NCI-H1436 treated with DMSO at 0.1 percent for 48 hours (cell line): Measurements from ENCODE around the gene INTS1.

Experiments
- DNase-seq: peaks from one replicate; lab custom pipeline; 2025; lab: John Stamatoyannopoulos, UW

The INTS1 gene

DNA sequence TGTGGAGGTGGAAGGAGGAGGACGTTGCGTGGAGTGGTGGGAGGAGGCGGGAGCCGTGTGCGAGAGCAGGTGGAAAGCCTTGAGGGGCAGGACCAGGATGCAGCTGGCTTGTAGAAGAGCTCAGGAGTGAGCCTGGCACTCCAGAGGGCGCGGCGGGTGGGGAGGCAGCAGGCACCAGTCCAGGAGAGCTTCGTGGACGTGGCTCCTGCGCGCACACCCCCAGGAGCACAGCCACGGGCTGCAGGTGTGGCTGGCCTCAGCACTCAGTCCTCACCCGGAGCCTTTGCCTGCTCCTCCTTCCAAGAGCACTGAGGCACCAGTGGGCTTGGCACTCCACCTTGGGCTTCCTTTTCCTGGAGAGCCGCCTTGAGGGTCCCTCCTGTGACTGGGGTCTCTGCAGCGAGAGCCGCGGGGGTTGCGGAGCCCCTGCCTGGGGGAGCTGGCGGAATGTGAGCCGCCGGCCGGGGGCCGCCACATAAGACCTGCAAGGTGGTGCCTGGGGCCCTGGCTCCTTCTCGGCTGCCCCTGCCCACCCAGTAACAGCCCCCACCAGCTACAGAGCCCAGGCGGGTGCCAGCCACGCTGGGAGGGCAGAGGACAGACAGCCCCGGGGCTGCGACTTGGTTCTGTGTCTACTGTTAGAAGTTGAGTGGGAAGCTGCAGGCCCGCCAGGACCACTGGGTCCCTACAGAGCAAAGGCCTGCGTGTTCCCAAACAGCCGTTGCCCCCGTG, 37.4 kb upstream of the INTS1 start:
- no peak for DNase-seq

DNA sequence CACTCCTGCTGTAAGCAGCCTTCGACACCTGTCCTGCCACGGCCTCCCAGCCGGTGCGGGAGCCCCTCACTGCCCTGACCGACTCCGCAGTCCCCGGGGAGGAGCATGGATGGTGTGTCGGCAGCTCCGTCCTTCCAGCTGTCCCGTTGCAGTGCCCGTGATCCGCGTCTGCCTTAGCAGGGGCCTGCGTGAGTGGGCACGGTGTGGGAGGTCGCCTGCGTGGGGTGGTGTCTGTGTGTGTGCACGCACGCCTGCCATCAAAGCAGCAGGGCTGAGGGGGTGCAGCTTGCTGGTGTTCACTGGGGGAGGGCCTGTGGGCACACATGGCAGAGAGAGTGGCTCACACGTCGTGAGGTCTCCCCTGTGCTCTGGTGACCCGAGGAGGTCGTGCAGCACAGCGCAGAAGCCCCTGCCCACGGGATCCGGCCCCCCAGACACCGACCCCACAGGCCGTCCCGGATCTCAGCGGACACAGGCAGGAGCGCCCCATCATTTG, 36.6 kb upstream of the INTS1 start:
- DNase-seq, result no peak

DNA sequence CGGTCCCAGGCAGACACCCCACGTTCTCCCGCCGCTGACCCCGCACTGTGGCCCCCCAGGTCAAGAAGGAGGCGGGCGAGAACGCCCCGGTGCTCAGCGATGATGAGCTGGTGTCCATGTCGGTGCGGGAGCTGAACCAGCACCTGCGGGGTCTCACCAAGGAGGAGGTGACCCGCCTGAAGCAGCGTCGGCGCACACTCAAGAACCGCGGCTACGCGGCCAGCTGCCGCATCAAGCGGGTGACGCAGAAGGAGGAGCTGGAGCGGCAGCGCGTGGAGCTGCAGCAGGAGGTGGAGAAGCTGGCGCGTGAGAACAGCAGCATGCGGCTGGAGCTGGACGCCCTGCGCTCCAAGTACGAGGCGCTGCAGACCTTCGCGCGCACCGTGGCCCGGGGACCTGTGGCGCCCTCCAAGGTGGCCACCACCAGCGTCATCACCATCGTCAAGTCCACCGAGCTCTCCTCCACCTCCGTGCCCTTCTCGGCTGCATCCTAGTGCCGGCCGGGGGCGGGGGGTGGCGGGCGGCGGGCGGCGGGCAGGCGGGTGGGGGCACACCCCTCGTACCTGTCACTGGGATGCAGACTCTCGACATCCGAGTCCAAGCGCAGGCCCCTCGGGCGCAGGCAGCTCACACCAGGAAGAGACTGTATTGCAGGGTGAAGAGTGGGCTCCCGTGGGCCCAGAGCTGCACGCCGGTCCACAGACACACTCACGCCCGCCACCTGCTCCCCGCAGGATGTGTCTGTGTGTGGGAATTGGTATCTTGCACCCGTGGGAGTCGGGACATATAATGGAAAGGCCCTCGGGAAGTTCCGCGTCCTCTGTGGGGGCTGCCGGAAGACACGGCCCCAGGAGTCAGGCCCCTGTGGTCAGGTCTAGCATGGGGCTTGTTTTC, 35.9 kb upstream of the INTS1 start:
- no peak for DNase-seq

DNA sequence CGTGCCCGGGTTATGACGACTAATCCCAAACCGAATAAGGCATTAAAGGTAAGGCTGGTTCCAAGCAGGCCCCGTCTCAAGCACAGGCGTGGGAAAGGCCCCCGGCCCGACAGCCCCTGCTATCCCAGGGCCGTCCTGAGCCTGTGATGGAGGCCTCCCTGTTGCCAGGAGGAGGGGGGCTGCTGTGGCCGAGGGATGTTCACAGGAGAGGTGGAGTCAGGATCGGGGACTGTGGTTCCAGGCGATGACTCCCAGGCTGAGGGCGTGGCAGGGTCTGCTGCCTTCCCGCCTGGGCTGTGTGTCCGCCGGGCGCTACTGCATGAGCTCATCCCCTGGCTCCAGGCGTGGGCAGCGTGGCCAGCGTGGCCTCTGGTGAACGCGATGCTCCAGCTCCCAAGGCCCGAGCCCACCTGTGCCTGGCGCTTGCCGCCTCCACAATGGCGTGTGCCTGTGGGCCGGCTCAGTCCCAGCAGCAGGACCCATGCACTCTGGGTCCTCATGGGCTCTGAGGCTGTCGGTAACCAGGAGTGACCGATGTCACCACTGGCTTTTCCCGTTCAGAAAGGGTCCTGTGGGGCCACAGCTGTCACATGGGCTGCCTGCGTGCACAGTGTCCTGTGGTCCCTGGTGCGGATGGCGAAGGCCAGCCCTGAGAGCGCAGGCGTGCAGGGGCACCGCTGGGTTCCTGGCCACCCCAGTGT, 35.1 kb upstream of the INTS1 start:
- DNase-seq, result no peak

DNA sequence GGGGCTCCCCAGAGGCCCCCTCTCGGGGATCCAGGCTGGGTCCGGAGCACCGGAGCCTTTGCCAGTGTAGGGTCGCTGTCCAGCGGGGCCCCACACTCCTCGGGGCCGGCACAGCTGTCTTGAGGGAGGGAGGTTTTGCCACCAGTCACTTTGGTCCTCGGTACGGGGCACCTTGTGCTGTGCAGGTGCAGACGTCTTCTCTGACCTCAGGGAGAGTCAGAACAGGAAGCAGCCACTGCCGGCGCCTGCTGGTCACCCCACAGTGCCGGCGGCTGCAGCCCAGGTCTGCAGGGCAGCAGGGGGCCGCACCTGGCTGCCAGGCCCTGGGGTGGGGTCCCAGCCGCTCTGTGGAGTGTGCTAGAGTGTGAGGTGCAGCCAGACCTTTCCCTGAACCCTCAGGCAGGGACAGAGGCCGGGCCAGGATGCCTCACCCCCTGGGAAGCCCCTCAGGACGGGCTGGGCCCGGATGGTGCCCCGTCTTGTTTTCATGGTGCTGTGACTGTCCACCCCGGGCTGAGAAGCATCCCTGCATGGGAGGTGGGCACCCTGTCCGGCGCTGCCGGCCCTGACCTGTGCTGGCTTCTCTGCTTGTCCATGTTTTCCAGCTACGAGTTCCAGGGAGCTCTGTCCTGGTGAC, 34.5 kb upstream of the INTS1 start:
- no peak for DNase-seq

- DNase-seq, result no peak
Measured at GRCh38 chr7:1537535-1538412, 33.6 kb upstream of the INTS1 start.

- DNase-seq, result no peak
Measured at GRCh38 chr7:1536743-1537534, 32.8 kb upstream of the INTS1 start.

DNA sequence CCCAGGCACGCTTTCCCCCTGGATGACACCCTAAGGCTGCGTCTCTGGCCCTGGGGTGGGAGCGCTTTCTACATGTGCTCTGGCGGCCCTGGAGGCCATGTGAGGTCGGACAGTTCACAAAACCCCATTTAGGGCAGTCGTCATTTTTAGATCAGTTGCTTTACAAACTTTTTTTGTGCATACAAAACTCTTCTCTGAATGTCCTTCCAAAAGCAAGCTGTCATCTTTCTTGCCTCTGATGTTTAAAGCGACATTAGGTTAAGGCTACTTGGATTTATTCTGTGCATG, 32.2 kb upstream of the INTS1 start:
- DNase-seq, result no peak

DNA sequence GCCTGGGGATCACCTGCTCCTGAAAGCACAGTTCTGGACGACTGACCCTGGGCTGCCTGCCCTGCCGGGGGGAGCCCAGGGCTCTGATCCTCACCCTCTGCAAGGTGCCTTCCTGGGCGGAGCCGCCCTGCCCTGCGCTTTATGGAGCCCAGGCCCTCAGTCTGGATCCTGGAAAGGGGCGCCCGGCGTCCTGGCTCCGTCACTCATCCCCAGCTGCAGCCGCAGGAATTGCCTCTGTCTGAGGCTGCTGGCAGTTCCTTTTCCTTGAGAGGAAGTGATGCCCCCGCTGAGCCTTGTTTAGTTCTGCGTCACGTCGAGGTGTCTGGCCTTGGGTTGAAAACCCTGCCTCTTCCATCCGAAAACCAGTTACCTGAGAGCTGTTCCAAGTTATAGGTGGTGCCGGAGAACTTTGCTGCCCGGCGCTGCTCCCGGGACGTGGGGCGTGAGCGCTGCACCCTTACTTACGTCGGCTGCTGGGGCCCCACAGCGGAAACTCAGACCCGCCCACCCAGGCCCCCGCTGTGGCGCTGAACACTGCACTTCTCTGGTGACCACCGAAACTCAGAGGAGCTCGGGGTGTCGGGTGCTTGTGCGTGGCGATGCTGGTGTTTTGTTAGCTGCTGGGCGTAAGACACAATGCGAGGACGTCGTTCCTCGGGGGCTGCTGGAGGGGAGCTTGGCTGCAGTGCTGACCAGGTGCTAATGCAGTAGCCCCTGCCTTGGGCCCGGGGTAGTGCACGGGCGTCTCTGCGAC, 31.7 kb upstream of the INTS1 start:
- DNase-seq, result no peak

- no peak for DNase-seq
Measured at GRCh38 chr7:1535100-1535458, 30.9 kb upstream of the INTS1 start.

DNA sequence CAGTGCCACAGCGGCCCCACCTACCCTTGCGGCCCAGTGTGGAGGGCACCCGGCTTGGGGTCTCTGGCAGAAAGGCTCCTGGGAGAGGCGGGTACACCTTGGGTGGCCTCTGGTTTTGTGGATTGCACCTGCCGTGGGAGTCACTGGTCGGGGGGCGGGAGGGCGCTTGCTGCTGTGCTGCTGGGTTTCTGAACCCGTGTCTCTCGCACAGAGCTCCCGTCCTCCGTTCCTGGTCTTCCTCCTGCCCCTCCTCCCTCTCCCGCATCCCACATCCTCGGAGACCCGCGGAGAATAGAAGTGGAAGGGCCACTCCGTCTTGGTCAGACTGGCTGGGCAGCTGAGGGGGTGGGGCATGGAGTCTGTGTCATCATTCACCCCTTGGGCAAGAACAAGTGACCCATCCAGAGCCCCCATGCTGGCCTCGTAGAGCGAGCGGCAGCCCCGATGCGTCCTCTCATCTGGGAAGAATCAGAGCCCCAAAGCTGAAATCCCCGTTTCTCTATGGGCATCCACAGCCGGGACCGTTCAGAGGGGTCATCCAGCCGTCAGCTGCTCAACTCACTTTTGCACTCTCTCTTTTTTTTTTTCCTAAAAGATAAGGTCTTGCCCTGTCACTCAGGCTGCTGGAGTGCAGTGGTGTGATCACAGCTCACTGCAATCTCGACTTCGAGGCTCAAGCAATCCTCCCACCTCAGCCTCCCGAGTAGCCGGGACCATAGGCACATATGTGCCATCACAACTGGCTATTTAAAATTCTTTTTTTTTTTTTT, 30.3 kb upstream of the INTS1 start:
- DNase-seq, result no peak

DNA sequence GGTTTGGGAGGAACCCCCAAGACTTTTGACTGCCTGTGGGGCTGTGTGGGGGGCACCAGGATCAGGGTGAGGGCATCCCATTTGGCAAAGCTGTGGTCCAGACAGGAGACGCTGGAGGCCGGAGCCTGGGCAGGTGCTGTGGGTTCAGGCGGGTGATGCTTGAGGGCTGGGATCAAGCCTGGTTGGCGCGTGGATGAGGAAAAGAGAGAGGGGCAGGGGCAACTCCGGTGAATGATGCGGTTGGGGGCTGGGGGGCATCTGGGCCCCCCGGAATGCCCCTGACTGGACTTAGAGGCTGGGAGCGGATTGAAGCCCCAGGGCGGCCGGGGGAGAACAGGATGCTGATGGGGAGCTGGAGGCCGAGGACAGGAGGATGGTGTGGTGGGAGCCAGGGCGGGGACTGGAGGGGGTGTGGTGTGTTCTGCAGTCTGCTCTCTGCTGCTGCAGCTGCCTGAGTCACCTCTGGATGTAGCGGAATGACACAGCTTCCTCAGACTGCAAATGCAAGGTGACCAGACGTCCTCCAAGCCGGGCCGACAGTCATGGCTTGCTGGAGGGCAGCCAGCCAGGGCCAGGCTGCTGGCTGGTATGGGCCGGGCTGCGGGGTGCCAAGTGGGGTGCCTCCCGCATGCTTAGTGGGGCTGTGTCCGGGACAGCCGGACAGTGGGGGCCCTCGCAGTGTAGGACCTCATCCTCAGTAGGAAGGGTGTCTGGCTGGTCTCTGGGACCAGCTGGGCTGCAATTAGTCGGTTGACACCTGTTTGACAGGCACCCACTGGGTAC, 29.5 kb upstream of the INTS1 start:
- no peak for DNase-seq

DNA sequence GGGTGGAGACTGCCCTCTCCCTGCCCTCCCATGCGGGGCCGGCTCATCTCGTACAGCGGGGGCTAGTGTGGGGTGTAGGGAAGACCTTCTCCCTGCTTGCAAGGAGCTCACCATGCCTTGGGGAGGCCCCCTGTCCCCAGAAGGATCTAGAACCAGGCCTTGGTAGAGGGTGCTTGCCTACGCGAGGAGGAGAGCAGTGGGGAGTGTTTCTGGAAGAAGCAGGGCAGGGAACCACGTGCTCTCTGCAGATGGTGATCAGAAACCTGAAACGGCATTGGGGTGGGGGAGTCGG, 29.0 kb upstream of the INTS1 start:
- DNase-seq, result no peak

GRCh38 chr7:1532456-1533254, 28.5 kb upstream of the INTS1 start:
- DNase-seq, result no peak

GRCh38 chr7:1531979-1532455, 27.8 kb upstream of the INTS1 start:
- DNase-seq, result no peak

- no peak for DNase-seq
Measured at GRCh38 chr7:1531263-1531978, 27.2 kb upstream of the INTS1 start.

- no peak for DNase-seq
Measured at GRCh38 chr7:1530946-1531262, 26.7 kb upstream of the INTS1 start.
